DMS53 treated with DMSO at 0.1 percent for 48 hours (cell line): ENCODE data around the gene TLR9.

Experiments
- DNase-seq: peaks from one replicate; lab custom pipeline; 2025; ENCODE audit not compliant: unreplicated experiment; lab: John Stamatoyannopoulos, UW

The TLR9 gene

DNA sequence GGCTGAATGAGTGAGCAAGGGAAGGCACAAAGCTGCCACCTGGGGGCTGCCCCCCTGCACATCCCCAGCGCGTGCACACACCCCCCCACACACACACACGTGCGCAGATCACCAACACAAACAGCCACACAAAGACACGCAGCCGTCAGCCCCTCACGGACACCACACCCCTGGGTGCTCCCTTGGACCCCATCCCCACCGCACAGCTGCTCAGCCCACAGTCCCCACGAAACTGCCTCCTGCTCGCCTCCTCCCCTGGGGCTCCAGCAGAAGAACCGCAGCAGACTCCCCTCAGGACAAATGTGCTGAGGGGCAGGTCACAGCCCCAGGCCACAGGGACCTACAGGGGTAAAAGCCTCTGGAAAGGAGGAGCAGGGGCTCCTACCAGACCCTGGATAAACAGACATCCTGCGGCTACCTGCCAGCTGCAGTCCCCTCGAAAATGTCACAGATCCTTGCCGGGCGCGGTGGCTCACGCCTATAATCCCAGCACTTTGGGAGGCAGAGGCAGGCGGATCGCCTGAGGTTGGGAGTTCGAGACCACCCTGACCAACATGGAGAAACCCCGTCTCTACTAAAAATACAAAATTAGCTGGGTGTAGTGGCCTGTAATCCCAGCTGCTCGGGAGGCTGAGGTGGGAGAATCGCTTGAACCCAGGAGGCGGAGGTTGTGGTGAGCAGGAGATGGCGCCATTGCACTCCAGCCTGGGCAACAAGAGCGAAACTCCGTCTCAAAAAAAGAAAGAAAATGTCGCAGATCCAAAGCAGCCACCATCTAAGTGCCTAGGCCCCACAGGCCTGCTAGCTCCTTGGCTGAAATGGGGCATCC, 7.0 kb upstream of the TLR9 start:
- no peak for DNase-seq

DNA sequence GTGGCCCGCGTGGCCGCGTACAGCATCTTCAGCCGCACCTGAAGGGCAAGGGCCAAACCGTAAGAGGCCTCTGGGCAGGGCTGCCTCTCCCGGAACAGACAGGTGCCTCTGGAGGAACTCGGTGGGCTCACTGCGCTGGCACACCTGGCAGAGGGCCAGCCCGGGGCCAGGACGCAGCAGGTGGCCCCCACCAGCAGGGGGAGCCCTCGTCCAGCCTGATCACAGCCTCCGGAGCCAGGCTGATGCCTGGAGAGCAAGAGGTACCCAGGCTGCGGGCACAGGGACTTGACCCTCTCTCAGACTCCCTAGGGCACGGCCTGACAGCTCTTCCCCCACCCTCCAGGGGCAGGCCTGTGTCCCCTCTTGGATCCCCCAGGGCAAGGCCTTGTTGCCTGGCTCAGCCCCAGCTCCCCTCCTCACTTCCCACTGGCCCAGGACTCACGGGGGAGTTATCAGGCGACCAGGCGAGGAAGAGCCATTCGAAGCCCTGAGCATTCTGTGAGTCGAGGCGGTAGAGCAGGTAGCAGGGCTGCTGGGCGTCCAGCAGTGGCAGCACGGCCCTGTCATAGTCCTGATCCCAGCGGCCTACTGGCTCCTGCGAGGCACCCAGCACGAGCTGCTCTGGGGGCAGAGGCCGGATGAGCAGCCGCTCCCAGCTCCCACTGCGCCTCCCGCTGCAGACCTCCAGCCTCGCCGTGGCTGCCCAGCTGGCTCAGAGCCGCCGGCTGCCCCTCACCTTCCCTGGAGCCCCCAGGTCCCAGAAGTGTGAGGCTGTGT, 6.2 kb upstream of the TLR9 start:
- DNase-seq: no peak

DNA sequence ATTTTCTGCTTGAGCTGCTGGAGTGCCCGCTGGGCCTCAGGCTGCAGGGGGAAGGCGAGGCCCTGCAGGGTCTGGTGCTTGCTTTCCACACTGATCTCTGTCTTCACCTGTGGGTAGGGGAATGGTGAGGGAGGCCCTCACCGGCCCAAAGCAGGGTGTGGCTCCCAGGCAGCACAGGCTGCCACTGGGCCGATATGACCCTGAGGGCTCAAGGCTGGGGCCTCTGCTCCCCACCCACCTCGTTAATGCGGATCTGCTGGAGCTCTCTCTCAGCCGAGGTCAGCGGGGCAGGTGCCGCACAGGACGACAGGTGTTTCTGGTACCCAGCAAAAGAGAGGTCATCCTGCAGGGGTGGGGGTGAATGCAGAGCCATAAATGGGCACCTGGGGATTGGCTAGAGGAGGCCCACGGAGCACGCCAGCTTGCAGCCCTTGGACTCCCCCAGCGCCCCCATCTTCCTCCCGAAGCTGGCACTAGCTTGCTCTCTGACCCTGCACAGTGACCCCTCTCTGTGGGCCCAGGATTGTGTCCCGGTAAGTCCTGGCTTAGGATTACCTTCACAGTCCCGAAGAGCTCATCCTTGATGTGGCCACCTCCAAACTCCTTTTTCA, 5.5 kb upstream of the TLR9 start:
- DNase-seq: no peak

DNA sequence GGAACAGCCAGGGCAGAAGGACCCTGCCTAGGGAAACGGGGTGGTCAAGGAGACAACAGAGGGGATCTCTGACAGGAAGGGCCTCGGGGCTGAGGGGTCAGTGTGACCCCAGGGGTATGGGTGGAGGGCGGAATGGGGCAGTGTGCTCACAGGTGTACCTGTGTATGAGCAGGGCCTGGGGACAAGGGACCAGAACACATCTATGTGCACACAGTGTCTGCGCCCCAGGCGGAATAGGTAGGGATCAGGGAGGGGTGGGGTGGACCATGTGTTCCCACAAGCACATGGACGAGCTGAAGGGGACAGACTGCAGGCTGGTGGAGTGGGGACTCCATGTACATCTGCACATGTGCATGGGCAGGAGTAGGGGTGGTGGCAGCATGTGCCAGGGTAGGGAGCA, 5.0 kb upstream of the TLR9 start:
- no peak for DNase-seq

DNA sequence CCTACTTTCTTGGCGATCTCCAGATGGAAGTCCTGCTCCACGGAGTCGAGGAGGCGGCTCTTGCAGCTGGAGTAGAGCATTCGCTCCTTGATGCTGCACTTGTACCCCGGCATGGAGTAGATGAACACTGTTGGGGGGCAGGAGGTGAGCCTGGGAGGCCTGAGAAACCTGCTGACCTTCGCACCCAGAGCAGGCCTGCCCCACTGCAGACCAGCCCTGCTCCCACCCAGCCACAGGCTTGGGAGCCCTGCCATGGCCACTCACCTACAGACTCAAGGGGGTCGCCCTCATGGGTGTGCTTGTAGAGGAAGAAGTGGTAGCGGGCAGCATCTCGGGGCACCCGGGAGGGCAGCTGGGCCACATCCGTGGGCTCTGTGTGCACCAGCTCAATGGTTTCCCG, 4.2 kb upstream of the TLR9 start:
- DNase-seq: no peak

DNA sequence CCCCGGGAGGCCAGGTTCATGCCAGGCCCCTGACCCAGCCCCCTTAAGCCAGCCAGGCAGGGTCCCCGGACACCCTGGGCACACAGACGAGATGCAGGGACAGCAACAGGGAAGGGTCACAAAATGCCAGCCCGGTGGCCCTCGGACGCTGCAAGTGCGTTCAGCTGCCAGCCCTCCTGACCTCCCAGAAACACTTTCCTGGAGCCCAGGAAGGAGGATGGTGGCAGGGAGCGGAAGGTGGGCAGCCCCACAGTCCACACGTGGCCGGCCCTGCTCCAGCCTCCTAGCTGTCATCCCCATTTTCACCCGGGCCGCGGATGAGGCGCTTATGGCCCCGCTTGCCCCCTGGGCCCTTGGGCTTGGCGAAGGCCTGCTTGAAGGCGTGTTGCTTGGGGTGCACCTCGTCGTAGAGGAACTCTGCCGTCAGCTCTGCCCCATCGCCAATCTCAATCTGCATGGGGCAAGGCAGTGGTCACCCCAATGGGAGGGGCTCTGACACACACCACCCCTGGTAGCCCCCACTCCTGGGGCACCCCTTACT, 3.4 kb upstream of the TLR9 start:
- DNase-seq: no peak

DNA sequence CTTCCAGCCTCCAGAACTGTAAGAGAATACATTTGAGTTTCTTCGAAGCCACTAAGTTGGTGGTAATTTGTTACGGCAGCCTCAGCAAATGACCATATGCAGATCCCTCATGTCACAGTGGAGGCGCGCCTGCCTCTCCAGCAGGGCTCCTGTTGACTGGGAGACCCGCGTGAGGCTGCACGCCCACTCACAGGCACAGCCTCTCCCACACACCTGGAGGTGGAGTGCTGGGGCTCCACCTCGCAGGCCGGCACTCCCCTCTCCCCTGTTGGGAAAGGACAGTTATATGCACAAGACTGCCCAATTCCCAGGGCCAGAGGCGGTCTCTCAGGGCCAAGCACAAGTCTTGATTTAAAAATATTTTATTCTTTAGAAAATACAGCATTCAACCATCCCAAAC, 2.8 kb upstream of the TLR9 start:
- DNase-seq: no peak

DNA sequence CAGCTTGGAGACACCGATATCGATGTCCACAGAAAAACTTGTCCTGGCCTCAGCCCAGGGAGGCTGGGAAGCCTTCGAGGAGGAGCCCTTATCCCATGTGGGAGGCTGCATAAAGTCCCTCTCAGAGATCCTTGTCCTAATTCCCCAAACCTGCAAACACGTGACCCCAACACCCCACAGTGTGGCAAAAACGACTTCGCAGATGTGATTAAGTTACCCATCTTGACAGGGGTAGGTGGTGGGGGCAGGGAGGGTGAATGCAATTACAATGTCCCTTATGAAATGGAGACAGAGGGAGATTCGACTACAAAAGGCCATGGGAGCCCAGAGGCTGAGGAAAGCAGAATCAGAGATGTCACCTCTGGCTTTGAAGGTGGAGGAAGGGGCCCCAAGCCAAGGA, 2.3 kb upstream of the TLR9 start:
- no peak for DNase-seq

DNA sequence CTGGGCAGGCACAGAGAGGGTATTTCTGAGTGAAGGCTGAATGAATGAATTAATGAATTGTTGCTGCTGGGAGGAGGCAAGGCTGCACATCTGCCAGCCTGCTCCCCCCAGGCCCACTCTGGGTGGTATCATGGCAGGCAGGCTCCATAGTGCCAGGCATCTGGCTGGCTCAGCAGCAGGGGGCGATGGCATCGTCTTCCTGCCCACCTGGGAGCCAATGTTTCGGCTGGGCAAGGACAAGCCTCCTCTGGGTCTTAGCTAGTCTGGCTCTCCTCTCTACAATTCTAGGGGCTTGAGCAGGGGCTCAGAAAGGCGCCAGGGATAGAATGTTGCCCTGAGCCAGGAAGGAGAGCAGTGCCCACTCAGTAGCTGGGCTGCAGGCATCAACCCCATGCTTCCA, 1.7 kb upstream of the TLR9 start:
- no peak for DNase-seq

DNA sequence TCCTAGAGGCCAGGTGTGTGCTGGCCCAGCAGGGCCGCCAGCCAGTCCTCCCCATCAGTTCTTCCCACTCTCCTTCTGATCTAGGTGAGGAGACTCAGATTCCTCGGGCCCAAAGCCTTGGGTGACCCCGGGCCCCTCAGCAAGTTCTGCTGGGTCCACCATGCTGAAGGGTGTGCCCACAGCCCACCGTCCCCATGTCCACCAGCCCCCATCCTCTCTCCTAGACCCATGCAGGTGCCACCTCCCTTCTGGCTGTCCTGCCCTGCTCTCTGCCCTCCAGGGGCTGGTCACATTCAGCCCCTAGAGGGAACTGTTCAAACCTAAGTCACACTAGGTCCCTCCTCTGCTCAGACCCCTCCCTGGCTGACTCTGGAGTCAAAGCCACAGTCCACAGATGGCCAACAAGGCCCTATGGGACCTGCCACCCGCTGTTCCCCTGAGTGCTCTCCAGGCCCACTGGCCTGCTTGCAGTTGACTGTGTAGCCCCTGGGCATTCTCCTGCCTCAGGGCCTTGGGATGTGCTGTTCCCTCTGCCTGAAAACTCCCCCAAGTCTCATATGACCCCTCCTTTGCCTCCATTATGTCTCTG, 878 bp upstream of the TLR9 start:
- DNase-seq: no peak

DNA sequence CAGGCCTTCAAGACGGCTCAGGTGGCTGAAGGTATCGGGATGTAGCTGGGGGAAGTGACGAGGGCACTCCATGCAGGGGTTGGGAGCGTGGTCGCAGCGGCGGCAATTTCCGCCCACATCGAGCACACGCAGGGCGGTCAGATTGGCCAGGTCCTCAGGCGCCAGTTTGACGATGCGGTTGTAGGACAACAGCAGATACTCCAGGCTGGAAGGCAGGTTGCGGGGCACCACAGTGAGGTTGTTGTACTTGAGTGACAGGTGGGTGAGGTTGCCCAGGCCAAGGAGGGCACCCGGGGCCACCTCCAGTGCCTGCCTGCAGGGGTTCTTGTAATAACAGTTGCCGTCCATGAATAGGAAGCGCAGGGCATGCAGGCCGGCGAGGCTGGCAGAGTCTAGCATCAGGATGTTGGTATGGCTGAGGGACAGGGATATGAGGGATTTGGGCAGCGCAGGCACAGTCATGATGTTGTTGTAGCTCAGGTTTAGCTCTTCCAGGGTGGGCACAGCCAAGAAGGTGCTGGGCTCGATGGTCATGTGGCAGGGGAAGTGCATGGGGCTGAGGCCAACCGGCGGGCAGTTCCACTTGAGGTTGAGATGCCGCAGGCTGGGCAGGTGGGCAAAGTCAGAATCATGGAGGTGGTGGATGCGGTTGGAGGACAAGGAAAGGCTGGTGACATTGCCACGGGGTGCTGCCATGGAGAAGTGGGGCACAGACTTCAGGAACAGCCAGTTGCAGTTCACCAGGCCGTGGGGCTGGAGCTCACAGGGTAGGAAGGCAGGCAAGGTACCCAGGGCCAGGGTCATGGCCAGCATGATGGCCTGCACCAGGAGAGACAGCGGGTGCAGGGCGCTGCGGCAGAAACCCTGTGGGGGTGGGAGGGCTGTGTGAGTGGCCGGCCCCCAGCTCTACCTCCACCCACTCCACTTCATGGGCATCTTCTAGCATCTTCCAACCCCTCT, 1.7 kb downstream of the TLR9 start:
- DNase-seq: no peak

DNA sequence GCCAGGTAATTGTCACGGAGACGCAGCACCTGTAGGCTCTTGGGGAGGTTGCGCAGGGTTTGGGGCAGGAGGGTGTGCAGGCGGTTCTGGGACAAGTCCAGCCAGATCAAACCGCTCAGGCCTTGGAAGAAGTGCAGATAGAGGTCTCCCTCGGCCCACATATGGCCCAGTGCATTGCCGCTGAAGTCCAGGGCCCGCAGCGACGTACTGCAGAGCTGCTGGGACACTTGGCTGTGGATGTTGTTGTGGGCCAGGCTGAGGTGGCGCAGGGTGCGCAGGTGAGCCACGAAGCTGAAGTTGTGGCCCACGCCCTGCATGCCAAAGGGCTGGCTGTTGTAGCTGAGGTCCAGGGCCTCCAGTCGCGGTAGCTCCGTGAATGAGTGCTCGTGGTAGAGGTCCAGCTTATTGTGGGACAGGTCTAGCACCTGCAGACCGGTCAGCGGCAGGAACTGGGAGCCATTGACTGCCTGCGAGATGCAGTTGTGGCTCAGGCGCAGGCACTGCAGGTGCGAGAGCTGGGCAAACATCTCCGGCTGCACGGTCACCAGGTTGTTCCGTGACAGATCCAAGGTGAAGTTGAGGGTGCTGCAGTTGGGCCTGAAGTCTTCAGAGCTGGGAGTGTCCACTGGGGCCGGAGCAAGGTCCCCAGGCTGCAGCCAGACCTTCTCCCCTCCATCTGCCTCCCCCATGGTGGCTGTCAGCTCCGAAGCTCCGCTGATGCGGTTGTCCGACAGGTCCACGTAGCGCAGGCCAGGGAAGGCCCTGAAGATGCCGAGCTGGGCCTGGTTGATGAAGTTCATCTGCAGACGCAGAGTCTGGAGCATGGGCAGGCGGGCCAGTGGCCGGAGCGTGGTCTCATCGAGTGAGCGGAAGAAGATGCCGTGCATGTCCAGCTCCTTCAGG, 2.9 kb downstream of the TLR9 start:
- no peak for DNase-seq

DNA sequence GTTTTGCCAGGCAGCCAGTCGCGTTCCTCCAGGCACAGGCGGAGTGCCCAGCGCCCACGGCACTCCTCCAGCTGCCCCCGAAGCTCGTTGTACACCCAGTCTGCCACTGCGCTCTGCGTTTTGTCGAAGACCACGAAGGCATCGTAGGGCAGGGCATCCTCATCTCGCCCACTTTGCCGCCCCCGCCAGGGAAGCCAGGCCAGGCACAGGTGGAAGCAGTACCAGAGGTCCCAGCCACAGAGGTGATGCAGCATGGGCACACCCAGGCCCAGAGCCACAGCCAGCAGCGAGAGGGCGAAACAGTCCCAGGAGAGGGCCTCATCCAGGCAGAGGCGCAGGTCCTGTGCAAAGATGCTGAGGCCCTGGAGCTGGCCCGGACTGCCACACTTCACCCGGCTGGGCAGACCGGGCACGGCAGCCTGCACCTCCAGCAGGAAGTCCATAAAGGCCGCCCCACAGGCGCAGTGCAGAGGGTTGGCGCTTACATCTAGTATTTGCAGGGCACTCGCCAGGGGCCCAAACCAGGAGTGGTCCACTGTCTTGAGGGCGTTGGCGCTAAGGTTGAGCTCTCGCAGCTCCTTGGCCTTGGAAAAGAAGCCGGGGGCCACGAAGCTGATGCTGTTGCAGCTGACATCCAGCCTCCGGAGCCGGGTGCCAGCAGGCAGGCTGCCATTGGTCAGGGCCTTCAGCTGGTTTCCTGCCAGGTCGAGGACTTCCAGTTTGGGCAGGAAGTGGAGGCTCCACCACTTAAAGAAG, 3.7 kb downstream of the TLR9 start:
- DNase-seq: no peak

DNA sequence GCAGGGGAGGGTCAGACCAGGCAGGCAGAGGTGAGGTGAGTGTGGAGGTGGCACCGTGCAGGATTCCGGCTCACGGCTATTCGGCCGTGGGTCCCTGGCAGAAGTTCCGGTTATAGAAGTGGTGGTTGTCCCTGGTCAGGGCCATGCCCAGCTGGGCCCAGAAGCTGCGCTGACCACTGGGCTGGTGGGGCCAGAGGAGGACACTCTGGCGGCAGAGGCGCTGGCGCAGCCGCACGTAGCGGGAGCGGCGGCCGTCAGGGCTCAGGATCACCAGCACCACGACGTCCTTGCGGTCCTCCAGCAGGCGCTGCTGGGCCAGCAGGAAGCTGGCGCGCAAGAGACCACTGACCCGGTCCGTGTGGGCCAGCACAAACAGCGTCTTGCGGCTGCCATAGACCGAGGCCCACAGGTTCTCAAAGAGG, 4.3 kb downstream of the TLR9 start:
- no peak for DNase-seq

DNA sequence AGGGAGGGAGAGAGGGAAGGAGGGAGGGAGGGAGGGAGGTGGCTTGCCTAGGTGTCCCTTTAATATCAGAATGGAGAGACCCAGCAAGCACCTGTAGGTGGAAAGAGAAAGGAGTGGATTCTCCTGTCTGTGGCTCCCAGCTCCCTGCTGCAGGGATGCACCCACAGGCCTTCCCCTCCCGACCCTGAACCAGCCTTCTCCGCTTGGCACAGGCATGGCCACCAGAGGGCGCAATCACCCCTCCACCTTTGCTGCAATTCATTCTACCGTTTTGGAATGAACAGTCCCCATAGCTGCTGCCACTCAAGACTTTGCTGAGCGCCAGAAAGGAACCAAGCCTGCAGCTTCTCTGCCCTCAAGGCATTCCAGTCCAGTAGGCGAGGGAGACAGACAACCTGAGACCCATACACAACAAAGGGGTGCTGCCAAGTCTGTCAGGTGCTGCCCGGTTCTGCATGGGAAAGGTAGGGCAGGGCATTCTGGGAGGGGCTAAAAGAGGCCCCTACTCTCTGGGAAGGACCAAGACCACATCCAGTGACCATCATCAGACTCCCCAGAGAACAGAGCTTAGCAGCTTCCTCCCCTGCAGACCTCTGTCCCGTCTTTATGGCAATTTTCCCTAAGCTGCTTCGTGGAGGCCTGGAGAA, 4.9 kb downstream of the TLR9 start:
- DNase-seq: peak; percentile 20

DNA sequence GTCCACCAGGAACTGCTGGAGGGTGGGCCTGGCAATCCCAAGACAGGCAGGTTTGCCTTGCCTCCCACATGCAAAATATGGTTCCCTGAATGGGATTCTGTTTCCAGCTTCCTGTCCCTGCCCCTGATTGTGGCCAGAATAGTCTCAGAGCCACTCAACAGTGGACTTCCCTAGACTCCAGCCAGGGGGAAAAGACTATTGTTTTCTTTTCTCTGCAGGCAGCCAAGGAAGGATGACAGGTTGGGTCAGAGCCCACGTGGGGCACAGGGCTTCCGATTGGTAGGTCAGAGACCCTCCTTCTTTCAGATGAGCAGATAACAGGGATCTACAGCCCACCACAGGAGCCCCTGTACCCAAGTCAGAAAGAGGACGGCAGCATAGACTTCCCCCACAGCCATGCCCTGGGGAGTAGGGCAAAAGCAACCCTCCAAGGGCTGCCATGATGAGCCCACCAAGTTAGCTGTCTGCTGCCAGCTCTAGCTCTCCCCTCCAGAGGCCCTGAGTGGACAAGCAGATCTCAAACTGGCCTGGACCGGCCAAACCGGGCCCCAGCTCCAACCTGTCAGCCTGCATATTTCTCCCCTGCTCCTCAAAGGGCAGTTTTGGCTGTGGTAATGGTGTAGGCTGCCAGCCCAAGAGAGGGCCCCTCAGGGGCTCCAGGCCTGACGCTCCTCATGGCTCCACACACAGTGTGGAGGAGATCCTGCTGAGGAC, 6.4 kb downstream of the TLR9 start:
- no peak for DNase-seq

DNA sequence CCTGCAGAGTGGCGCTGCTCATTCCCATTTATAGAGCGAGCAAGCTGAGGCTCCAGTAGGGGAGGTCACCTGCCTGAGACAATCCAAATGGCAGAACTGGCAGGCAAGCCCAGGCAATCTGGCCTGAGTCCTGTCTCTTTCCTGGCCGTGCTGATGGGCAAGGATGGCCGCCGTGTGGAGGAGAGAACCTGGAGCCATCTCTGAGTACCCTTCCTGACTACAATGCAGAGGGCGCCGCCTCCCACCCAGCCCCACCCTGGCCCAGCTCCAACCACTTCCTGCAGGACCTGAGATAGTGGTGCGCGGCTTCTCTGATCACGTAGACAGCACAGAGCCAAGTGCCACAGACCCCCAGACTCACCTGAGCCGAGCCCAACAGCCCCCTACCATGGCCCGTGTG, 7.0 kb downstream of the TLR9 start:
- no peak for DNase-seq
